HG03039 (cell line): ENCODE data around the gene DUSP18.
"Not testable (repeated sequence)": the region's sequence is repeated elsewhere in the genome, so short reads cannot be mapped to it uniquely, and the experiment has no call there.

Source experiments
- ATAC-seq: cut with Tn5 transposase; IDR thresholded peaks from one replicate; pipeline ENCODE4 v1.9.1; 2021; ENCODE audit warnings: mild to moderate bottlenecking, moderate library complexity; ENCODE audit not compliant: unreplicated experiment

Gene DUSP18

GRCh38 chr22:30667494-30668385, at the start of gene DUSP18:
Gene DUSP18, minus strand, starts transcription at chr22:30667875. Its CDS starts 3,872 bp downstream, at chr22:30664003.
- peak; percentile 79 for ATAC-seq

- ATAC-seq: no peak
Measured at GRCh38 chr22:30714062-30714461, 46.4 kb upstream of the DUSP18 start.

- no peak for ATAC-seq
Measured at GRCh38 chr22:30712094-30712493, 44.4 kb upstream of the DUSP18 start.

GRCh38 chr22:30709980-30710379, 42.3 kb upstream of the DUSP18 start:
- not testable (repeated sequence) for ATAC-seq

GRCh38 chr22:30705710-30706651, 38.3 kb upstream of the DUSP18 start:
- no peak for ATAC-seq

GRCh38 chr22:30704978-30705377, 37.3 kb upstream of the DUSP18 start:
- no peak for ATAC-seq

GRCh38 chr22:30702856-30703255, 35.2 kb upstream of the DUSP18 start:
- no peak for ATAC-seq

GRCh38 chr22:30701872-30702271, 34.2 kb upstream of the DUSP18 start:
- ATAC-seq: no peak

GRCh38 chr22:30697975-30698374, 30.3 kb upstream of the DUSP18 start:
- no peak for ATAC-seq

GRCh38 chr22:30695871-30696655, 28.4 kb upstream of the DUSP18 start:
- ATAC-seq: no peak

GRCh38 chr22:30695351-30695851, 27.7 kb upstream of the DUSP18 start:
- ATAC-seq: no peak

GRCh38 chr22:30694640-30695350, 27.1 kb upstream of the DUSP18 start, which contains the start of gene OSBP2:
Gene OSBP2, plus strand, starts transcription at chr22:30694874. Its CDS starts 36 bp downstream, at chr22:30694910.
- ATAC-seq: no peak

GRCh38 chr22:30694171-30694639, 26.5 kb upstream of the DUSP18 start:
- ATAC-seq: no peak

GRCh38 chr22:30691204-30691603, 23.5 kb upstream of the DUSP18 start:
- ATAC-seq: no peak

- ATAC-seq: no peak
Measured at GRCh38 chr22:30689622-30690021, 21.9 kb upstream of the DUSP18 start.

GRCh38 chr22:30687358-30687757, 19.7 kb upstream of the DUSP18 start:
- ATAC-seq: no peak

- no peak for ATAC-seq
Measured at GRCh38 chr22:30685178-30685577, 17.5 kb upstream of the DUSP18 start.

GRCh38 chr22:30681831-30682230, 14.2 kb upstream of the DUSP18 start:
- ATAC-seq: no peak

GRCh38 chr22:30680991-30681770, 13.5 kb upstream of the DUSP18 start:
- ATAC-seq: no peak
